ENCODE data around the gene SMYD3. TPM values are rescaled to one million over a fixed set of nuclear protein-coding genes. Genes with fewer than 3 reads are reported as not detected.

Gene SMYD3
- total and polyA plus RNA-seq, 11 donors: 6.3 to 12.1 (median 9.5) TPM

DNA sequence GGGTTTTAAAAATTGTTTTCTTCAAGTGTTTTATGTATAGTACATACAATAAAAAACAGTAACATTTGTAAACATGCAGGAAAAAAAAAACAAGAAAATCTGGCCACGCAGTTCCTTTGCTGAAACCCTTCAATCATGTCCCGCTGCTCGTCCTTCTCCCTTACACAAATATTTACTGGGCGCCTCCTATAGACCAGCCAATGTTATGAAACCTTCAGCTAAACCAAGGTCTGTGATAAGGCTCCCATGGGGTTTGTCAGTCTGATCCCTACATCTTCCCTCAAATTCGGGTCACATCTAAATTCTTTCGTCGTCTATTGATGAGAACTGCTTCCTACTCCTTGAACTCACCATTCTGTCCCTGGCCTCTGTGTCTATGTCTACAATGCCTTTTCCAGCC is 583.9 kb downstream of the SMYD3 start:
- WGBS, 4 donors: 86 to 91% (median 88%) methylated on average over 7 of the region's 7 CpGs
- intact Hi-C loops (cut with DNase I): no loop called here
- TF ChIP-seq, protein P1, sequence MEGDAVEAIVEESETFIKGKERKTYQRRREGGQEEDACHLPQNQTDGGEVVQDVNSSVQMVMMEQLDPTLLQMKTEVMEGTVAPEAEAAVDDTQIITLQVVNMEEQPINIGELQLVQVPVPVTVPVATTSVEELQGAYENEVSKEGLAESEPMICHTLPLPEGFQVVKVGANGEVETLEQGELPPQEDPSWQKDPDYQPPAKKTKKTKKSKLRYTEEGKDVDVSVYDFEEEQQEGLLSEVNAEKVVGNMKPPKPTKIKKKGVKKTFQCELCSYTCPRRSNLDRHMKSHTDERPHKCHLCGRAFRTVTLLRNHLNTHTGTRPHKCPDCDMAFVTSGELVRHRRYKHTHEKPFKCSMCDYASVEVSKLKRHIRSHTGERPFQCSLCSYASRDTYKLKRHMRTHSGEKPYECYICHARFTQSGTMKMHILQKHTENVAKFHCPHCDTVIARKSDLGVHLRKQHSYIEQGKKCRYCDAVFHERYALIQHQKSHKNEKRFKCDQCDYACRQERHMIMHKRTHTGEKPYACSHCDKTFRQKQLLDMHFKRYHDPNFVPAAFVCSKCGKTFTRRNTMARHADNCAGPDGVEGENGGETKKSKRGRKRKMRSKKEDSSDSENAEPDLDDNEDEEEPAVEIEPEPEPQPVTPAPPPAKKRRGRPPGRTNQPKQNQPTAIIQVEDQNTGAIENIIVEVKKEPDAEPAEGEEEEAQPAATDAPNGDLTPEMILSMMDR (IDR thresholded peaks at IDR 0.05): no peak
- TF ChIP-seq POLR2A (IDR thresholded peaks at IDR 0.05): no peak
- Histone ChIP-seq H3K27me3 (no peaks in the 10 kb centered on the region), H3K9me3 (peaks cover 0 to 5% (median 0%) of the 10 kb centered on the region in 12 donors), H3K36me3 (no peaks in the 10 kb centered on the region), H3K4me3 (no peak overlapping the region), H3K27ac (no peak overlapping the region), H3K4me1 (no peaks in the 10 kb centered on the region)
- no peak for DNase-seq
- ATAC-seq: no peak

DNA sequence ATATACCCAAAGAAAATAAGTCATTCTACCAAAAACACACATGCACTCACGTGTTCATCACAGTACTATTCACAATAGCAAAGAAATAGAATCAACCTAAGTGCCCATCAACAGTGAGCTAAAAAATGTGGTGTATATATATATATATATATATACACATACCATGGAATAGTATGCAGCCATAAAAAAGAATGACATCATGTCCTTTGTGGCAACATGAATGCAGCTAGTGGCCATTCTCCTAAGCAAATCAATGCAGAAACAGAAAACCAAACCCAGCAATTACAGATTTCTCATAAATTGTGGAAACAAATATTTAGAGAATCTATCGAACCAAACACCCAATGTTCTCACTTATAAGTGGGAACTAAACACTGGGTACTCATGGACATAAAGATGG is 585.7 kb downstream of the SMYD3 start:
- DNase-seq (no peak), ATAC-seq (no peak)
- Histone ChIP-seq H3K36me3 (no peaks in the 10 kb centered on the region), H3K4me3 (no peak overlapping the region), H3K27ac (no peak overlapping the region), H3K4me1 (no peaks in the 10 kb centered on the region), H3K27me3 (no peaks in the 10 kb centered on the region), H3K9me3 (peaks cover 0 to 5% (median 0%) of the 10 kb centered on the region in 12 donors)
- WGBS, 4 donors: 72 to 99% (median 89%) methylated on average over 2 of the region's 2 CpGs
- TF ChIP-seq, protein P1 (IDR thresholded peaks at IDR 0.05): no peak
- no peak for TF ChIP-seq POLR2A (IDR thresholded peaks at IDR 0.05)
- intact Hi-C loops (cut with DNase I): no loop called here

DNA sequence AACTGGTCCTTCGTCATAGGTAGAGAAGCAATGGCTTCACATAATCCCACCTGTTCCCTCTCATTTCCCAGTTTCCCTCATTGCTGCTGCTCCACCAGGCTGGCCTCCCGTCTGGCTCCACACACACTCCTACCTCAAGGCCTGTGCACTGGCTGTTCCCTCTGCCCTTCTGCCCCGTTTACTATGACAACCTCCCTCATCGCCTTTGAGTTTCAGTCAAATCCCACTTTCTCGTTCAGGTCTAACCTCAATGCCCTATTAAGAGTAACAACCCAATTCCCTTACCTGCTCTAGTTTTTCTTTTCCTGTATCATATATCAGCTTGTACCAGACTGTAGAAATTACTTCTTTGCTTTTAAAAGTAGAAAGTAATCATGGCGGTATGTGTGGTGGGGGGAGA is 589.7 kb downstream of the SMYD3 start:
- Histone ChIP-seq H3K4me3 (no peak overlapping the region), H3K9me3 (peaks cover 0 to 13% (median 1%) of the 10 kb centered on the region in 12 donors), H3K27ac (no peak overlapping the region), H3K36me3 (peaks cover 0 to 6% (median 0%) of the 10 kb centered on the region in 9 donors), H3K27me3 (no peaks in the 10 kb centered on the region), H3K4me1 (no peaks in the 10 kb centered on the region)
- TF ChIP-seq POLR2A (IDR thresholded peaks at IDR 0.05): no peak
- TF ChIP-seq, protein P1 (IDR thresholded peaks at IDR 0.05): no peak
- intact Hi-C loops (cut with DNase I): no loop called here
- 85 to 96% (median 88%) methylated on average over 6 of the region's 6 CpGs for WGBS, 4 donors
- DNase-seq (no peak), ATAC-seq (no peak)

DNA sequence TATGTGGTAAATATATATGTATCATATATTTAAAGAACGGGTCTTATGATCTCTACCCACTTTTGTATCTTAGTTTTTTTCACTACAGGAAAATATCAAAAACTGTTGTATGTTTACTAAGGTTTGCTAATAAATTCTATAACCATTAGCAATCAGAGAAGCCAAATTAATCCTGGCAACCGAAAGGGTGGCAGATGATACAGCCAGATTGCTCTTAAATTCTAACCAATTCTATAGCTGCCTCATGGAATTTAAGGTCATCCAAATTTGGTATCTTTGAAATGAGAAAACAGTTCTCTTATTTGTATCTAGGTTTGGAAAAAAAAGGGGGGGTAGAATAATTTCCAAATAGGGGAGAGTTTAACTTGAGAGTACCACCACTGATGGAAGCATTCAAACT is 591.2 kb downstream of the SMYD3 start:
- intact Hi-C loops (cut with DNase I): no loop called here
- no peak for DNase-seq
- no peak overlapping the region for H3K4me3 ChIP-seq
- H3K36me3 ChIP-seq: peaks cover 0 to 6% (median 0%) of the 10 kb centered on the region in 9 donors
- TF ChIP-seq POLR2A (IDR thresholded peaks at IDR 0.05): no peak
- TF ChIP-seq, protein P1 (IDR thresholded peaks at IDR 0.05): no peak
- H3K9me3 ChIP-seq: peaks cover 0 to 11% (median 1%) of the 10 kb centered on the region in 12 donors
- no peaks in the 10 kb centered on the region for H3K27me3 ChIP-seq
- no peaks in the 10 kb centered on the region for H3K4me1 ChIP-seq
- no peak overlapping the region for H3K27ac ChIP-seq
- no peak for ATAC-seq
- WGBS, 4 donors: 94 to 99% (median 96%) methylated on average over 2 of the region's 2 CpGs

All from heart left ventricle (tissue), 16 donors.